ENCODE measurements around the gene RTL9. TPM values are rescaled to one million over a fixed set of nuclear protein-coding genes. Genes with fewer than 3 reads are reported as not detected.
"Not testable (repeated sequence)": the region's sequence is repeated elsewhere in the genome, so short reads cannot be mapped to it uniquely, and the experiment has no call there.

RTL9 gene
- total RNA-seq, 5 donors from 2014 or later (not counting 1 experiment from before 2014, with no cell fraction given): not detected

- POLR2A ChIA-PET: interaction anchor here in 1 of 2 donors (0.5 kb wide), 1 partner anchor 37 kb away, joined by 3 read pairs; no protein-coding TSS in a partner anchor
- CTCF ChIA-PET: no interaction called here
Observed at GRCh38 chrX:110331444-110332030, 27.1 kb upstream of the RTL9 start.

GRCh38 chrX:110333458-110333857, 25.2 kb upstream of the RTL9 start:
- DNase-seq; H3K36me3 ChIP-seq (ENCODE audit: control insufficient read depth in 2 of 2, extremely low read depth in 1 of 2, insufficient read depth in 1 of 2, low read length in 1 of 2); H3K27ac Mint-ChIP-seq; H3K36me3 Mint-ChIP-seq; H3K4me1 Mint-ChIP-seq; H3K9me3 ChIP-seq; H3K9me3 Mint-ChIP-seq; H3K4me3 ChIP-seq (ENCODE audit: control insufficient read depth in 1 of 2, extremely low read depth in 1 of 2, low read length in 1 of 2); H3K4me1 ChIP-seq (ENCODE audit: control insufficient read depth in 1 of 2, extremely low read depth in 1 of 2, insufficient read depth in 2 of 2, low read length in 2 of 2); POLR2A ChIA-PET; CTCF ChIA-PET; H3K4me3 Mint-ChIP-seq; ATAC-seq (replicated peaks in 1 of 4); H3K27me3 ChIP-seq (replicated peaks in 1 of 2; ENCODE audit: control insufficient read depth in 2 of 2, extremely low read depth in 1 of 2, insufficient read depth in 2 of 2, low read length in 1 of 2); H3K27ac ChIP-seq (ENCODE audit: low read length): not testable (repeated sequence)
- no CpG with 5 or more reads among the region's 1 CpG for WGBS (ENCODE audit: insufficient coverage)
- peaks cover 2 to 11% of the 10 kb centered on the region in 2 donors for H3K27me3 Mint-ChIP-seq

More at GRCh38 chrX:110331444-110332030, 27.1 kb upstream of the RTL9 start:
- Mint-ChIP-seq H3K9me3 (no peaks in the 10 kb centered on the region), H3K27me3 (peaks cover 0 to 3% of the 10 kb centered on the region in 2 donors), H3K4me1 (no peaks in the 10 kb centered on the region), H3K27ac (no peak overlapping the region), H3K36me3 (no peaks in the 10 kb centered on the region), H3K4me3 (no peak overlapping the region)
- Histone ChIP-seq H3K27me3 (replicated peaks in 1 of 2; ENCODE audit: control insufficient read depth in 2 of 2, extremely low read depth in 1 of 2, insufficient read depth in 2 of 2, low read length in 1 of 2) (no peaks in the 10 kb centered on the region), H3K4me1 (ENCODE audit: control insufficient read depth in 1 of 2, extremely low read depth in 1 of 2, insufficient read depth in 2 of 2, low read length in 2 of 2) (no peaks in the 10 kb centered on the region), H3K36me3 (ENCODE audit: control insufficient read depth in 2 of 2, extremely low read depth in 1 of 2, insufficient read depth in 1 of 2, low read length in 1 of 2) (no peaks in the 10 kb centered on the region), H3K27ac (ENCODE audit: low read length) (no peak overlapping the region), H3K9me3 (no peaks in the 10 kb centered on the region), H3K4me3 (ENCODE audit: control insufficient read depth in 1 of 2, extremely low read depth in 1 of 2, low read length in 1 of 2) (no peak overlapping the region)
- ATAC-seq (replicated peaks in 1 of 4): no peak
- DNase-seq: no peak
- WGBS (ENCODE audit: insufficient coverage): 100% methylated on average over 1 of the region's 3 CpGs

GRCh38 chrX:110338935-110339334, 19.7 kb upstream of the RTL9 start:
- Mint-ChIP-seq H3K27ac (no peak overlapping the region), H3K9me3 (no peaks in the 10 kb centered on the region), H3K4me3 (no peak overlapping the region), H3K4me1 (peaks cover 0 to 1% (median 0%) of the 10 kb centered on the region in 3 donors), H3K27me3 (peaks cover 2 to 8% of the 10 kb centered on the region in 2 donors), H3K36me3 (no peaks in the 10 kb centered on the region)
- no peaks in the 10 kb centered on the region for H3K36me3 ChIP-seq (ENCODE audit: control insufficient read depth in 2 of 2, extremely low read depth in 1 of 2, insufficient read depth in 1 of 2, low read length in 1 of 2)
- H3K9me3 ChIP-seq: no peaks in the 10 kb centered on the region
- H3K4me1 ChIP-seq (ENCODE audit: control insufficient read depth in 1 of 2, extremely low read depth in 1 of 2, insufficient read depth in 2 of 2, low read length in 2 of 2): no peaks in the 10 kb centered on the region
- DNase-seq (no peak), ATAC-seq (replicated peaks in 1 of 4) (no peak)
- CTCF ChIA-PET: no interaction called here
- POLR2A ChIA-PET: no interaction called here
- no CpG with 5 or more reads among the region's 4 CpGs for WGBS (ENCODE audit: insufficient coverage)
- H3K27me3 ChIP-seq (replicated peaks in 1 of 2; ENCODE audit: control insufficient read depth in 2 of 2, extremely low read depth in 1 of 2, insufficient read depth in 2 of 2, low read length in 1 of 2): no peaks in the 10 kb centered on the region
- H3K4me3 ChIP-seq (ENCODE audit: control insufficient read depth in 1 of 2, extremely low read depth in 1 of 2, low read length in 1 of 2): no peak overlapping the region
- H3K27ac ChIP-seq (ENCODE audit: low read length): no peak overlapping the region

GRCh38 chrX:110341189-110342035, 17.2 kb upstream of the RTL9 start:
- H3K36me3 ChIP-seq (ENCODE audit: control insufficient read depth in 2 of 2, extremely low read depth in 1 of 2, insufficient read depth in 1 of 2, low read length in 1 of 2): no peaks in the 10 kb centered on the region
- H3K27me3 ChIP-seq (replicated peaks in 1 of 2; ENCODE audit: control insufficient read depth in 2 of 2, extremely low read depth in 1 of 2, insufficient read depth in 2 of 2, low read length in 1 of 2): no peaks in the 10 kb centered on the region
- WGBS (ENCODE audit: insufficient coverage): no CpG with 5 or more reads among the region's 11 CpGs
- Mint-ChIP-seq H3K4me3 (no peak overlapping the region), H3K9me3 (no peaks in the 10 kb centered on the region), H3K27ac (no peak overlapping the region), H3K4me1 (peaks cover 0 to 1% (median 0%) of the 10 kb centered on the region in 3 donors), H3K36me3 (no peaks in the 10 kb centered on the region), H3K27me3 (peaks cover 2 to 8% of the 10 kb centered on the region in 2 donors)
- no peak overlapping the region for H3K4me3 ChIP-seq (ENCODE audit: control insufficient read depth in 1 of 2, extremely low read depth in 1 of 2, low read length in 1 of 2)
- H3K4me1 ChIP-seq (ENCODE audit: control insufficient read depth in 1 of 2, extremely low read depth in 1 of 2, insufficient read depth in 2 of 2, low read length in 2 of 2): no peaks in the 10 kb centered on the region
- ATAC-seq (replicated peaks in 1 of 4) (no peak), DNase-seq (no peak)
- POLR2A ChIA-PET: no interaction called here
- H3K9me3 ChIP-seq: no peaks in the 10 kb centered on the region
- CTCF ChIA-PET: interaction anchor here in 1 of 2 donors (0.6 kb wide), 1 partner anchor 131 kb away, joined by 5 read pairs; no protein-coding TSS in a partner anchor
- H3K27ac ChIP-seq (ENCODE audit: low read length): no peak overlapping the region

GRCh38 chrX:110346681-110347080, 12.0 kb upstream of the RTL9 start:
- no peaks in the 10 kb centered on the region for H3K36me3 Mint-ChIP-seq
- no peak overlapping the region for H3K4me3 ChIP-seq (ENCODE audit: control insufficient read depth in 1 of 2, extremely low read depth in 1 of 2, low read length in 1 of 2)
- POLR2A ChIA-PET: no interaction called here
- H3K36me3 ChIP-seq (ENCODE audit: control insufficient read depth in 2 of 2, extremely low read depth in 1 of 2, insufficient read depth in 1 of 2, low read length in 1 of 2): no peaks in the 10 kb centered on the region
- H3K9me3 ChIP-seq: no peaks in the 10 kb centered on the region
- no peaks in the 10 kb centered on the region for H3K27me3 Mint-ChIP-seq
- DNase-seq: no peak
- H3K9me3 Mint-ChIP-seq: no peaks in the 10 kb centered on the region
- no peaks in the 10 kb centered on the region for H3K27me3 ChIP-seq (replicated peaks in 1 of 2; ENCODE audit: control insufficient read depth in 2 of 2, extremely low read depth in 1 of 2, insufficient read depth in 2 of 2, low read length in 1 of 2)
- H3K27ac Mint-ChIP-seq: no peak overlapping the region
- no peak overlapping the region for H3K27ac ChIP-seq (ENCODE audit: low read length)
- no peaks in the 10 kb centered on the region for H3K4me1 ChIP-seq (ENCODE audit: control insufficient read depth in 1 of 2, extremely low read depth in 1 of 2, insufficient read depth in 2 of 2, low read length in 2 of 2)
- WGBS (ENCODE audit: insufficient coverage): 95% methylated on average over 4 of the region's 17 CpGs
- no peaks in the 10 kb centered on the region for H3K4me1 Mint-ChIP-seq
- no peak for ATAC-seq (replicated peaks in 1 of 4)
- CTCF ChIA-PET: no interaction called here
- H3K4me3 Mint-ChIP-seq: no peak overlapping the region

GRCh38 chrX:110359273-110359672, 625 bp downstream of the RTL9 start:
- Histone ChIP-seq H3K4me1 (ENCODE audit: control insufficient read depth in 1 of 2, extremely low read depth in 1 of 2, insufficient read depth in 2 of 2, low read length in 2 of 2) (no peaks in the 10 kb centered on the region), H3K27ac (ENCODE audit: low read length) (no peak overlapping the region), H3K36me3 (ENCODE audit: control insufficient read depth in 2 of 2, extremely low read depth in 1 of 2, insufficient read depth in 1 of 2, low read length in 1 of 2) (no peaks in the 10 kb centered on the region), H3K27me3 (replicated peaks in 1 of 2; ENCODE audit: control insufficient read depth in 2 of 2, extremely low read depth in 1 of 2, insufficient read depth in 2 of 2, low read length in 1 of 2) (no peaks in the 10 kb centered on the region), H3K9me3 (no peaks in the 10 kb centered on the region), H3K4me3 (ENCODE audit: control insufficient read depth in 1 of 2, extremely low read depth in 1 of 2, low read length in 1 of 2) (no peak overlapping the region)
- Mint-ChIP-seq H3K4me3 (no peak overlapping the region), H3K9me3 (no peaks in the 10 kb centered on the region), H3K27ac (no peak overlapping the region), H3K27me3 (peaks cover 0 to 12% of the 10 kb centered on the region in 2 donors), H3K36me3 (no peaks in the 10 kb centered on the region), H3K4me1 (no peaks in the 10 kb centered on the region)
- CTCF ChIA-PET: interaction anchor here in 1 of 2 donors (0.6 kb wide), 1 partner anchor 27 kb away, joined by 4 read pairs; no protein-coding TSS in a partner anchor
- no CpG with 5 or more reads among the region's 1 CpG for WGBS (ENCODE audit: insufficient coverage)
- ATAC-seq (replicated peaks in 1 of 4) (no peak), DNase-seq (no peak)
- POLR2A ChIA-PET: no interaction called here
